NCI-H2227 (cell line): Measurements from ENCODE around the gene MOGAT2.
"Not testable (repeated sequence)": the region's sequence is repeated elsewhere in the genome, so short reads cannot be mapped to it uniquely, and the experiment has no call there.

Source experiments
- DNase-seq: peaks from one replicate; lab custom pipeline; 2025; ENCODE audit not compliant: unreplicated experiment; lab: John Stamatoyannopoulos, UW

Gene MOGAT2

DNA sequence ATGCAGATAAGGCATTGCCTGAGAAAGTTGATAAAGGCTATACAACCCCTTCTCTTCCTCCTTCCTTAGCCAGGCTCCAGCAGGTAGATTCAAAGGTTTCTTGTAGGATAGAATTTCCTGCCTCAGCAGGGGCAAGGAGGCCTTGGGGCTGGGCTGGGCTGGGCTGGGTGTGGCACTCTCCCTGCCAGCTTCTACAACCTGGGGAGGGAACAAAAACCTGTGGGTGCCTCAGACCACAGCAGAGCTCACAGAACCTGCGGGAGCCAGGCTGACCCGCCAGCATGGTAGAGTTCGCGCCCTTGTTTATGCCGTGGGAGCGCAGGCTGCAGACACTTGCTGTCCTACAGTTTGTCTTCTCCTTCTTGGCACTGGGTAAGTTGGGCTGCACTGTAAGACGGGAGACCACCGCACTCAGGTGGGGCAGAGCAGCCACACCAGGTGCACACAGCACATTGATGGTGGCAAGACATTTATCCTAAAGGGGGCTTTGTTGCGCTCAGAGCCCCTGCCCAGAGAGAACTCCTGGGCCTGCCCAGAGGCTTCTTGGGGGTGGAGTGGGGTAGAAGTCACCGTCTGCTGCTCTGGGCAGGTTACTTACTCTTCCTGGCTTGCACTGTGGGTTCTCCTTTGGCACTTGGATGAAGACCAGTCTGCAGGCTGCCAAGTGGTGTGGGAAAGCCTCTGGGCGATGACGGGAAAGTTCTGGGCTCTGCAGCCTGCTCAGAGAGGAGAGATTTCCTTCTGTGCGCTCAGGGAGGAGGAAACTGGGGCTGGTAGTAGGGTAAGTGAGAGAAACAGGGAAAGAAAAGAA, at the start of gene MOGAT2:
Gene MOGAT2, plus strand, starts transcription at position 231 of the 811 bp plus-strand sequence. Its CDS starts 51 bp downstream, at position 282.
- DNase-seq: no peak

GRCh38 chr11:75668451-75669297, 49.0 kb upstream of the MOGAT2 start, which contains the start of gene MAP6:
Gene MAP6, minus strand, starts transcription at chr11:75669038. Its CDS starts 669 bp downstream, at chr11:75668369.
- peak; percentile 89 for DNase-seq

DNA sequence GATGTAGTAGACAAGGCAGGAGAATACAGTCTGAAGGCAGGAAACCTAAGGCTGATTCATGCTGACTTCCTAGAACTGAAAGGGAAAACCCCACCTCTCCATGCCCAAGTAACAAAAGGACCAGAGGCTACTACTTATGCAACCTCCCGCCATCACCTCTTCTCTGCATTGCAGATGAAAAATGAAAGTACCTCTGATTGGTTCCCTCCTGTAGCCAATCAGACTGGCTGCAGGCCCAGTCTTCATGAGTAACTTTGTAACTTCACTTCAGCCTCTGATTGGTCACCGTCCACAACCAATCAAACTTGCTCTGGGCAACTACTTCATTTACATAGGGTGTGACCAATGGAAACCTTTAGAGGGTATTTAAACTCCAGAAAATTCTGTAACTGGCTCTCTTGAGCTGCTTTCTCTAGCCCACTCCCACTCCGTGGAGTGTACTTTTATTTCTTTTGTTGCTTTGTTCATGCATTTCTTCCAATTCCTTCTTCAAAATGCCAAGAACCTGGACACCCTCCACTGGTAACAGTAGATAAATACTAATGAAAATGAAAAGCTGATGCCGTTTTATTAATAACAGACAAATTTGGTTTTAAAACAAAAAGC, 43.6 kb upstream of the MOGAT2 start:
- no peak for DNase-seq

DNA sequence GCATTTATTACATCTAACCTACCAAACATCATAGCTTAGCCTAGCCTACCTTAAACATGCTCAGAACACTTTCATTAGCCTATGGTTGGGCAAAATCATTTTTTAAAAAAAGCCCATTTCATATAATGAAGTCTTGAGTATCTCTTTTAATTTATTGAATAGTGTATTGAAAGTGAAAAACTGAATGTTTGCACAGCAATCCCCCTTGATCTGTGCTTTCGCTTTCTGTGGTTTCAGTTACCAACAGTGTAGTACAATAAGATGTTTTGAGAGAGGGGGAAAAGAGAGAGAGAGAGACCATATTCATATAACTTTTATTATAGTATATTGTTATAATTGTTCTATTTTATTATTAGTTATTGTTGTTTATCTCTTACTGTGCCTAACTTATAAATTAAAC, 40.4 kb upstream of the MOGAT2 start:
- DNase-seq: no peak

DNA sequence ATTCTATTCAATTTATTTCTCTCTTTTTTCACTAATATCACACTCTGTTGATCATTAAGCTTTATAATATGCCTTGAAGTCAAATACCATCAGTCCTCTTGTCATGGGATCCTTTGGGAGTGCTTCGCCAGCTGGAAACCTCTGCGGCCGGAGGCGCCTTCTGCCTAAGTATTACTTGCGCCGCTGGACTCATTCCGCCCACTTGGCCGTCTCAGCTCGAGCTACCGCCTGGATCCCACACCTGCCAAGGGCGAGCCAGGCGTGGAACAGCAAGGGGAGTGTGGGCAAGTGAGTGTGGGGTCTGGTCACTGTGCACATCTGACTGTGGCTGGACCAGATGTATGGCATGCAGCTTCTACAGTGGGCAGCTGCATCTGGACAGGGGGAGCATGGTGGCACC, 39.7 kb upstream of the MOGAT2 start:
- DNase-seq: no peak

- DNase-seq: no peak
These were observed 38.9 kb upstream of the MOGAT2 start for GRCh38 chr11:75678620-75679259.

- DNase-seq: no peak
These were observed 38.1 kb upstream of the MOGAT2 start for GRCh38 chr11:75679566-75679965.

GRCh38 chr11:75683856-75684255, 33.8 kb upstream of the MOGAT2 start:
- not testable (repeated sequence) for DNase-seq

- DNase-seq: no peak
These were observed 27.6 kb upstream of the MOGAT2 start for GRCh38 chr11:75689863-75690609.

DNA sequence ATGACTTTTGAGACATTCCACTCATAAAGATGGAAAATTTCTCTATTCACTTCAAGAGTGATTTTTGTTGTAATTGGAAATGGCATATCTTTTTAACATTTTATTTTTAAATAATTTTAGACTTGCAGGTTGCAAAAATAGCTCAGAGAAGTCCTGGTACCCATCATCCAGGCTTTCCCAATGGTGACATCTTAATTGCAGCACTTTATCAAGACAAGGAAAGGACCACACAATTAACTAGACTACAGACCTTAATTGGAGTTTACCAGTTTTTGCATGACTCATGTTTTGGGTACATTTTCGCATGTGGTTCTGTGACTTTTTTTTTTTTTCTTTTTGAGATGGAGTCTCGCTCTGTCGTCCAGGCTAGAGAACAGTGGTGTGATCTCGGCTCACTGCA, 25.8 kb upstream of the MOGAT2 start:
- no peak for DNase-seq

DNA sequence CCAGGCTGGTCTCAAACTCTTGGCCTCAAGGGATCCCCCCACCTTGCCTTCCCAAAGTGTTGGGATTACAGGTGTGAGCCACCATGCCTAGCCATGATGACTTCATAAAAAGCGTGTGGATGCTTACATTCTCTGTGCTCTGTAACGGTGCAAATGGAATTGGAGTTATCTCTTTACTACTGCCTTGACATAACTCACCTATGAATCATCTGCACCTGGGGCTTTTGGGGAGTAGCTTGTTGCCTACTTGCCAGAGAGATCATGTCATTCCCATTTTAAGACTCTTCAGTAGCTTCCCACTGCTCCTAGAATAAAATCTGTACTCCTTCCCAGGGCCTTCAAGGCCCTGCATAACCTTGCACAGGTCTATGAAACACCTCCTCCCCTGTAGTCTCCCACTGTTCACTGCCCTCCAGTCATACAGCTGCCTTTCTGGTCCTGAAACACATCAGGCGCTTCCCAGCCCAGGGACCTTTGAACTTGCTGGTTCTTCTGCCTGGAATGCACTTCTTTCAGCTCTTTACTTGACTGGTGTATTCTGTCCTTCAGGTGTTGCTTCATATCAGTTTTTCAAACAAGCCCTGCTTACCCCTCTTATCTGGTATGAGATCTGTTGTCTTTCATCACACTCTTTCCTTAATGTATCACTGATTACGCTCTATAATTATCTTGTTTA, 19.6 kb upstream of the MOGAT2 start:
- DNase-seq: no peak

GRCh38 chr11:75700940-75701339, 16.7 kb upstream of the MOGAT2 start:
- DNase-seq: no peak

DNA sequence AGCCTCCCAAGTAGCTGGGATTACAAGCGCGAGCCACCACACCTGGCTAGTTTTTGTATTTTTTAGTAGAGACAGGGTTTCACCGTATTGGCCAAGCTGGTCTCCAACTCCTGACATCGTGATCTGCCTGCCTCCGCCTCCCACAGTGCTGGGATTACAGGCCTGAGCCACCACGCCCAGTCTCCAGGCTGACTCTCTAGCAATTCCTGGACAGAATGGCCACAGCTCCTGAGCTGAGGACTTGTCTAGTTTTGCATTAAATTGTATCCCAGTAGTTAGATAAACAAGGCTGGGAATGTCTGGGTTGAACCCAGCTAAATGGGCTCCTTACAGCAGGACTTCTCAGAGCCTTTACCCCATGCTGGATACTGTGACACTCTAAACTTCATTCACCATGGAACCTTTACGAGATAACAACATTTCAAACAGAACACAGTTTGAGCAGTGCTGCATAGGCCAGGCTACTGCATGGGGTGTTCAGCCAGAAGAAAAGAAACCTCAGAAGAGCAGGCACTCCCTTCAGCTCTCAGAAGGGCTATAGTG, 13.9 kb upstream of the MOGAT2 start:
- no peak for DNase-seq

- DNase-seq: no peak
These were observed 12.1 kb upstream of the MOGAT2 start for GRCh38 chr11:75705541-75705940.

DNA sequence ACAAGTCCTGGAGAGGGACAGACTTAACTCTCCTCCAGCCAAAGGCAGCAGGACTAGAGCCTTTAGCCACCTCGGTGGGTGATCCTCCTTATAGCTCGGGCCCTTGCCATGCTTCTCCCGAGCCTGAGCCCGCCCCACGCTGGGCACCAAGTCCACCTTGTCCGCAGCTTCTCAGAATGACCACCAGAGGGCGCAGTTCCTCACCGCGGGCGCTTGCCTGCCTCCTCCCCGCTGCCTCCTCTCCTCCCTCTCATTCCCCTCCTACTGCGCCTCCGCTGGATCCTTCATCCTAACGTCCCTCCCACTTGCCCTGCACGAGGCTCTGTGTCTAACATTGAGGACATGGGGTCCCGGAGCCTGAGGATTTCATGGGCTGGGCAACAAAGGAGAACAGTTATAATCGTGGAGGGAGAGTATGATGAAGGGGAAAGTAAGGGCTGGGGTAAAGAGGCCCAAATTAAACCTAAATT, 11.3 kb upstream of the MOGAT2 start:
- DNase-seq: peak; percentile 64

DNA sequence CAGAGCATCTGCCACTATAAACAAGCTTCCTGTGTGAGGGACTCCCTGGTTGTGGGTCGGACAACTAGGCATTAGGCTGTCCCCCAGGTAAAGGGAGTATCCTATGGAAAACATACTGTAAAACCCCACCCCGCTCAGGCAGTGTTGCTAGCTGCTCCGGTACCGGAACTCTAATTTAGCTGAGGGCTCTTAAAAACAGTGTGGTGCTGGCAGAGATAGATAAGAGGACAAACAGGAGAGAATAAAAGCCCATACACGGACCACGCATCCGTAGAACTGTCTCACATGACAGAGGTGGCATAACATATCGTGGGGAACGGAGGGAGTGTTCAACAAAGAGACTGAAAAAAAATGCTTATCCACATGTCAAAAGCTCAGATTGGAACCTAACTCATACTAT, 3.4 kb upstream of the MOGAT2 start:
- DNase-seq: peak; percentile 12

DNA sequence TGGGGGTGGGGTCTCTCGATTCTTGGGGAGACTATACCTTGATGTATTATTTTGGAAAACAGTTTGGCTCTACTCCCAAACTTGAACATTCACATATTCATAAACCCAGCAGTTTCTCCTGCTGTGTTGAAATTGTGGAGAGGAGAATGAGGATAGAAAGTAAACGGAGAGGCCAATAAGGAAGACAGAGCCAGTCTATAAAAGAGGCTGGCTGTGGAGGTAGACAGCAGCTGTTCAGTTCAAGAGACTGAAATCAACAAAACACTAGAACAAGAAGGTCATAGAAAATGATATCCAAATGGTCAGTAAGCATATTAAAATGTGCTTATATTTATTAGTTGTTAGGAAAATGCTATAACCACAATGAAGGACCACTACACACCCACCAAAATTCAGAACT, 1.9 kb upstream of the MOGAT2 start:
- no peak for DNase-seq

GRCh38 chr11:75716659-75717058, 979 bp upstream of the MOGAT2 start:
- DNase-seq: no peak
